ENCODE results near the gene ZBTB47. TPM values are rescaled to one million over a fixed set of nuclear protein-coding genes. Genes with fewer than 3 reads are reported as not detected.

ZBTB47 gene
- total and polyA plus RNA-seq, 2 donors (not counting 3 experiments of a cell fraction or from before 2014, with no cell fraction given), result 10.6 to 14.5 TPM

GRCh38 chr3:42662813-42663535, 9.5 kb downstream of the ZBTB47 start:
- CTCF ChIA-PET, result no interaction called here
- intact Hi-C loops (cut with micrococcal nuclease), result no loop called here
- FAIRE-seq (no peak), DNase-seq (ENCODE audit: low read depth, low spot score) (no peak)
- no TSS peak for BruUV-seq (replicated peaks)
- H3K4me1 ChIP-seq (ENCODE audit: control insufficient read depth, extremely low read depth, insufficient read depth, low read length), result no peaks in the 10 kb centered on the region
- no peak overlapping the region for H3K27ac ChIP-seq (ENCODE audit: insufficient read depth, low read depth, low read length)
- H4K20me1 ChIP-seq (replicated peaks; ENCODE audit: control insufficient read depth, extremely low read depth, insufficient read depth, low read length), result no peaks in the 10 kb centered on the region
- dilution Hi-C loops (cut with MboI; ENCODE audit: extremely low pct_ligation_motif_present, low sequenced_read_pairs), result no loop called here
- H3K9ac ChIP-seq (replicated peaks; ENCODE audit: extremely low read depth, insufficient read depth, low read length), result no peak overlapping the region
- no peak overlapping the region for H3K4me3 ChIP-seq (replicated peaks in 1 of 3; ENCODE audit: insufficient read depth in 1 of 3, low read depth in 1 of 3, low read length in 3 of 3)
- H3K27me3 ChIP-seq (ENCODE audit: control insufficient read depth in 2 of 2, insufficient read depth in 2 of 2, low read length in 2 of 2), result no peaks in the 10 kb centered on the region
- no peak overlapping the region for H2AFZ ChIP-seq (ENCODE audit: low read depth, low read length)
- H3K4me2 ChIP-seq (ENCODE audit: insufficient read depth, low read length), result no peak overlapping the region
- POLR2A ChIA-PET, result no interaction called here
- no peaks in the 10 kb centered on the region for H3K79me2 ChIP-seq (ENCODE audit: control insufficient read depth, insufficient read depth, low read length)
- H3K36me3 ChIP-seq (ENCODE audit: control insufficient read depth in 2 of 2, extremely low read depth in 1 of 2, insufficient read depth in 2 of 2, low read length in 2 of 2), result peaks cover 0 to 10% of the 10 kb centered on the region in 2 experiments
- no peaks in the 10 kb centered on the region for H3K9me3 ChIP-seq (replicated peaks; ENCODE audit: control insufficient read depth, insufficient read depth, low read length)
- no peak for TF ChIP-seq GATA2 (IDR thresholded peaks at IDR 0.05; ENCODE audit: insufficient read depth, insufficient read length, low read depth, low read length)
- no peak for TF ChIP-seq EZH2 (IDR thresholded peaks at IDR 0.05; ENCODE audit: borderline replicate concordance, low read depth, low read length, severe bottlenecking)
- TF ChIP-seq MYC (IDR thresholded peaks at IDR 0.05; ENCODE audit: low read depth, low read length), result no peak
- TF ChIP-seq FOS (IDR thresholded peaks at IDR 0.05; ENCODE audit: borderline replicate concordance, insufficient read depth, low read length), result no peak
- no peak for TF ChIP-seq MAX (IDR thresholded peaks at IDR 0.05; ENCODE audit: insufficient read depth, insufficient read length)
- TF ChIP-seq POLR2AphosphoS5 (IDR thresholded peaks at IDR 0.05; ENCODE audit: insufficient read depth, low read depth, low read length), result no peak
- no peak for TF ChIP-seq JUN (IDR thresholded peaks at IDR 0.05; ENCODE audit: borderline replicate concordance, insufficient read depth, insufficient read length, low read depth)
- no peak for TF ChIP-seq CTCF (IDR thresholded peaks at IDR 0.05; ENCODE audit: extremely low read depth in 1 of 2, insufficient read depth in 1 of 2, low read depth in 1 of 2, low read length in 2 of 2)
- TF ChIP-seq POLR2A (IDR thresholded peaks at IDR 0.05; ENCODE audit: low read depth, low read length), result no peak
- no peaks in the 10 kb centered on the region for H3K9me1 ChIP-seq (replicated peaks; ENCODE audit: control insufficient read depth, extremely low read depth, insufficient read depth, low read length)
